Activated CD4-positive, alpha-beta T cell treated with anti-CD3 and anti-CD28 coated beads, Interleukin-2, amount 10 ng/mL, durations not matched to agents 24 days and 14 days (primary cell): ENCODE measurements around the gene LOXL1. TPM values are rescaled to one million over a fixed set of nuclear protein-coding genes. Genes with fewer than 3 reads are reported as not detected.

Experiments used
- DNase-seq: peaks from one replicate; pipeline ENCODE4 v3.0.0; 2022
- H3K27ac Mint-ChIP-seq: one replicate; pipeline ENCODE4 v1.8.0; 2022; ENCODE audit warnings: mild to moderate bottlenecking, mixed read lengths
- H3K27me3 Mint-ChIP-seq: one replicate; pipeline ENCODE4 v1.8.0; 2022; ENCODE audit warnings: mixed read lengths
- H3K36me3 Mint-ChIP-seq: one replicate; pipeline ENCODE4 v1.8.0; 2022; ENCODE audit warnings: low read depth, mild to moderate bottlenecking, mixed read lengths
- H3K4me1 Mint-ChIP-seq: one replicate; pipeline ENCODE4 v1.8.0; 2021; ENCODE audit warnings: mixed read lengths
- H3K4me3 Mint-ChIP-seq: one replicate; pipeline ENCODE4 v1.8.0; 2022; ENCODE audit warnings: mild to moderate bottlenecking, moderate library complexity, mixed read lengths
- H3K9me3 Mint-ChIP-seq: one replicate; pipeline ENCODE4 v1.8.0; 2021; ENCODE audit warnings: mixed read lengths
- intact Hi-C: fragments of 100-400 bp; cut with micrococcal nuclease; formaldehyde crosslinking; loops from one replicate; pipeline ENCODE4 v1.15.1; 2023
- total RNA-seq: library from RNA; stranded (reverse); gene quantifications from 2 replicates; pipeline ENCODE4 v1.2.3, GENCODE V29; 2022

Gene LOXL1
- total RNA-seq, 1 donor from 2014 or later: 0.49 TPM

- Mint-ChIP-seq H3K9me3 (no peaks in the 10 kb centered on the region), H3K4me3 (no peak overlapping the region), H3K4me1 (peaks cover 59% of the 10 kb centered on the region), H3K27ac (peak overlapping the region; percentile 82), H3K27me3 (no peaks in the 10 kb centered on the region), H3K36me3 (peaks cover 10% of the 10 kb centered on the region)
- no peak for DNase-seq
- intact Hi-C loops: no loop called here
Measured at GRCh38 chr15:73983773-73984172, 57.5 kb downstream of the LOXL1 start.

DNA sequence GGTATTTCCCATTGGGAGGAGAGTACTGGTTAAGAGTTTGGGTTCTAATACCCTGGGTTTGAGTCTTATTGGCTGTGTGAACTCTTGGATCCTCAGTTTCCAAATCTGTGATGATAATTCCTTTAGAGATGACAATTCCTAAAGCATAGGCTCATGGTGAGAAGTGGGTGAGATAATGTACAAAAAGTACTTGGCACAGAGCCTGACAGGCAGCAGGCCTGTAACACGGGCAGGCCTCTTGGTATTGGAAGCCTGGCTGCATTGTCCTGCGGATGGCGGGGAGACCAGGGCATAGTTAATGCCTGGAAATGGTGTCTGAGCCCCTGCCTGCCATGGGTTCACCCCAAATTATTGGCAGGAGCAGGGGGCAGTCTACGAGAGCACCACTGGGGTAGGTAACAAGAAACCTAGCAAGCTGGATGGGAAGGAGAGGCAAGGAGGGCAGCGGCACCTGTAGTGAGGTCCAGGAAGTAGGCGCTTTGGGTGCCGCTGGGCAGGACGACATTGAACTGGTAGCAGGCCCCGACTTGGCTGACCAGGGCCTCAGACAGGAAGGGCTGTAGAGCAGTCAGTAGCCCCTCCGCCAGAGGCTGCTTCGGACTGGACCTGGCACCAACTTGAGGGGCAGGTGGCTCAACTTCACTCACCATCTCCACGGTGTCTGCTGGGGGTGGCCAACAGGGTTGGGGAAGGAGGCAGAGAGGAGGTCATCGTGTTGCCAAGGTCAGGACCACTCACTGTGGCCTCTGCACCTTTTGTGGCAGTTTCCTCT is 58.1 kb downstream of the LOXL1 start:
- H3K27me3 Mint-ChIP-seq: no peaks in the 10 kb centered on the region
- DNase-seq: no peak
- H3K4me1 Mint-ChIP-seq: peaks cover 60% of the 10 kb centered on the region
- no peaks in the 10 kb centered on the region for H3K9me3 Mint-ChIP-seq
- intact Hi-C loops: no loop called here
- H3K36me3 Mint-ChIP-seq: peaks cover 10% of the 10 kb centered on the region
- H3K4me3 Mint-ChIP-seq: no peak overlapping the region
- peak overlapping the region; percentile 82 for H3K27ac Mint-ChIP-seq

- peaks cover 63% of the 10 kb centered on the region for H3K4me1 Mint-ChIP-seq
- DNase-seq: no peak
- H3K4me3 Mint-ChIP-seq: no peak overlapping the region
- no peaks in the 10 kb centered on the region for H3K27me3 Mint-ChIP-seq
- peaks cover 10% of the 10 kb centered on the region for H3K36me3 Mint-ChIP-seq
- H3K27ac Mint-ChIP-seq: peak overlapping the region; percentile 82
- no peaks in the 10 kb centered on the region for H3K9me3 Mint-ChIP-seq
- intact Hi-C loops: no loop called here
Measured at GRCh38 chr15:73985101-73985873, 59.0 kb downstream of the LOXL1 start.

GRCh38 chr15:73986055-73986775 is 60.0 kb downstream of the LOXL1 start:
- Mint-ChIP-seq H3K36me3 (peaks cover 12% of the 10 kb centered on the region), H3K4me1 (peaks cover 63% of the 10 kb centered on the region), H3K27ac (peak overlapping the region; percentile 18), H3K4me3 (no peak overlapping the region), H3K27me3 (no peaks in the 10 kb centered on the region), H3K9me3 (no peaks in the 10 kb centered on the region)
- intact Hi-C loops: no loop called here
- no peak for DNase-seq

GRCh38 chr15:73986776-73987056 is 60.5 kb downstream of the LOXL1 start:
- H3K4me3 Mint-ChIP-seq: no peak overlapping the region
- H3K4me1 Mint-ChIP-seq: peaks cover 61% of the 10 kb centered on the region
- H3K27ac Mint-ChIP-seq: peak overlapping the region; percentile 5
- intact Hi-C loops: no loop called here
- H3K9me3 Mint-ChIP-seq: no peaks in the 10 kb centered on the region
- H3K36me3 Mint-ChIP-seq: peaks cover 12% of the 10 kb centered on the region
- H3K27me3 Mint-ChIP-seq: no peaks in the 10 kb centered on the region
- DNase-seq: no peak

DNA sequence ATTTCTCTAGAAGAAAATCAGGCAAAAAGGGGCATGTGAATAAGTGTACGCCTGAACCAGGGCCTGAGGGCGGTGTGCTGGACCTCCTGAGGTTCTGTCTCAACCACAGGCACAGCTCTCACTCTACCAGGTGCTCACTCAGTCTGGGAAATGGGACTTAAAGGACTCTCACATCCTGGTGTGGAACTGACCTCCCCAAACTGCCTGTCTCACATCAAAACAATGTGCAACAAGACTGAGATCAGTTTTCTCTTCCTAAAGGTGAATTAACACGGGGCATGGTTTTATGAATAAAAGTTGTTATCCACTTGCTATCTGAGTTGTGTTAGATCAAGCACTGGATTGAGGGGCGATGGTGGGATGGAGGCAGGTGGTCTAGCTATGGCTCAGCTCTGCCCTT is 61.0 kb downstream of the LOXL1 start:
- intact Hi-C loops: no loop called here
- no peaks in the 10 kb centered on the region for H3K27me3 Mint-ChIP-seq
- peaks cover 56% of the 10 kb centered on the region for H3K4me1 Mint-ChIP-seq
- H3K9me3 Mint-ChIP-seq: no peaks in the 10 kb centered on the region
- H3K27ac Mint-ChIP-seq: no peak overlapping the region
- no peak overlapping the region for H3K4me3 Mint-ChIP-seq
- DNase-seq: no peak
- peaks cover 12% of the 10 kb centered on the region for H3K36me3 Mint-ChIP-seq

DNA sequence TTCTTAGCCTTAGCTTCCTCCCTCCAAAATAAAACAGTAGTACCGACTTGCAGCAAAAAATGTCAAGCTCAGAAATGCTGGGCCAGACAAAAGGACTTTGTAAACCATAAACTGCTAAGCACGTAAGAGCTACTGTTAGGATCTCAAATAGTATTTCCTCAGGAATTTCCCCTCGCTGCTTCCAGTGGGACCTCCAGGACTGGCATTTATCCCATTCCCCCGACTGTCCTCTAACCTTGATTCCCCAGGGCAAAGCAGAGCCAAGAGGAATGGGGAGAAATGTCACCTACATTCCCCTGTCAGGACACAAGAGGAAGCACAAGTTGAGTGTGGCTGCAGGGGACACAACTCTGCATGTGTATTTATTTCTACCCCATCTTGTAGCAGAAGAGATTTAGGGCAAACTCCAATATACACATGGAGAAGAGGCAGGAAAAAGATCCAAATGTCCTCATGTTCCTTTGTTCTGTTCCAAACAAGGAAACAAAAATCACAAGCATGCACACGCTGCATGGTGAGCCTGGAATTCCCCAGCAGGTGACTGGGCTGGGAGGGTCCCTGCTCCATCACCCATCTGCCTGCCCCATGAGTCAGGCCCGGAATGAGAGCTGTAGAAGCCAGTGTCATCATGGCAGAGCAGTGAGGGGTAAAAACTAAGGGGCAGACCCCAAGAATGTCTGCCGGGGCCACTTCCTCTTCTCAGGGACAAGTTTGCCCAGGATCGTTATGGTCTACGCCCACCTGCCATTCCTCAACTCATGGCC is 61.6 kb downstream of the LOXL1 start:
- H3K27me3 Mint-ChIP-seq: no peaks in the 10 kb centered on the region
- no peak overlapping the region for H3K4me3 Mint-ChIP-seq
- intact Hi-C loops: no loop called here
- peaks cover 57% of the 10 kb centered on the region for H3K4me1 Mint-ChIP-seq
- DNase-seq: no peak
- no peaks in the 10 kb centered on the region for H3K9me3 Mint-ChIP-seq
- no peak overlapping the region for H3K27ac Mint-ChIP-seq
- peaks cover 12% of the 10 kb centered on the region for H3K36me3 Mint-ChIP-seq

GRCh38 chr15:73988445-73988969 is 62.2 kb downstream of the LOXL1 start:
- peaks cover 58% of the 10 kb centered on the region for H3K4me1 Mint-ChIP-seq
- no peak overlapping the region for H3K4me3 Mint-ChIP-seq
- H3K9me3 Mint-ChIP-seq: no peaks in the 10 kb centered on the region
- DNase-seq: no peak
- no peaks in the 10 kb centered on the region for H3K27me3 Mint-ChIP-seq
- intact Hi-C loops: no loop called here
- no peak overlapping the region for H3K27ac Mint-ChIP-seq
- peaks cover 12% of the 10 kb centered on the region for H3K36me3 Mint-ChIP-seq

GRCh38 chr15:73989001-73989798 is 62.9 kb downstream of the LOXL1 start:
- no peaks in the 10 kb centered on the region for H3K9me3 Mint-ChIP-seq
- H3K36me3 Mint-ChIP-seq: peaks cover 9% of the 10 kb centered on the region
- peaks cover 60% of the 10 kb centered on the region for H3K4me1 Mint-ChIP-seq
- no peak overlapping the region for H3K4me3 Mint-ChIP-seq
- H3K27me3 Mint-ChIP-seq: no peaks in the 10 kb centered on the region
- intact Hi-C loops: no loop called here
- no peak for DNase-seq
- H3K27ac Mint-ChIP-seq: peak overlapping the region; percentile 45

DNA sequence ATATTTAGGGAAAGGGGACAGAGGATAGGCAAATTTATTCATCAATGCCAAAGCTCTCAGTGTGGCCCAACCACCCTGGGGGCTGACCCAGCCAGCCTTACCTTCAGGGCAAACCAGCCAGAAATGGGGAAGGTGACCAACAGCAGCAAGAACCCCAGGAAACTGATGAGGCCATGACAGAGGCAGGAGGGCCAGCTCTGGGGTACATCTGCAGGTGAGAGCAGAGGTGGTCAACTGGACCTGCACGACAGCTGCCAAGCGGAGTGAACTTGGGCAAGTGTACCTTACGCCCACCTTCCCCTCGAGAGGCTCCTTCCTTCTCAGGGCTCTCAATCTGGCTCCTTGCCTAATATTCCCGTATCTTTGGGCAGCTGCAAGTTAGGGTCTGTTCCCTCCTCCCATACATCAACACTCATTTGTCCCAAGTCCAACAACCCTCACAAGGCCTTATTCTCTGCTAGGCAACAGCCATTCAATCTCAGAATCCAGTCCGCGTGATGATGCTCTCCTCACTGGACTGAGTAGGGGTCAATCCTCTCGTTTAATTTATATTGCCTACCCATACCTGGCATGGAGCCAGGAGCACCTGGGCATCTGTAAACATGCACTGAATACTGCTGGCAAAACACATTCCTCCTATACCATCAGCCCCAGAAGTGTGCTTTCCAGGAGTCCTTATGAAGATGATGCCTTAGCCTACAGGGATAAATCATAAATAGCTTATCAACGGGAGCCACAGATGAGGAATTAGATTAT is 64.2 kb downstream of the LOXL1 start:
- Mint-ChIP-seq H3K4me3 (peak overlapping the region; percentile 85), H3K27me3 (no peaks in the 10 kb centered on the region), H3K36me3 (peaks cover 13% of the 10 kb centered on the region), H3K4me1 (peaks cover 52% of the 10 kb centered on the region), H3K27ac (peak overlapping the region; percentile 58), H3K9me3 (no peaks in the 10 kb centered on the region)
- intact Hi-C loops: loop anchor here (5.0 to 10.0 kb wide), 4 partner anchors 554 to 1876 kb away; partner anchors contain the start of genes ARID3B, ARIH1, MYO9A and SENP8
- DNase-seq: no peak

- H3K27ac Mint-ChIP-seq: peak overlapping the region; percentile 25
- peaks cover 12% of the 10 kb centered on the region for H3K36me3 Mint-ChIP-seq
- intact Hi-C loops: loop anchor here (5.0 to 10.0 kb wide), 4 partner anchors 554 to 1876 kb away; partner anchors contain the start of genes ARID3B, ARIH1, MYO9A and SENP8
Measured at GRCh38 chr15:73991260-73991659, 65.0 kb downstream of the LOXL1 start.

More at GRCh38 chr15:73991260-73991659, 65.0 kb downstream of the LOXL1 start:
- Mint-ChIP-seq H3K4me3 (peak overlapping the region; percentile 85), H3K9me3 (no peaks in the 10 kb centered on the region), H3K27me3 (no peaks in the 10 kb centered on the region), H3K4me1 (peaks cover 51% of the 10 kb centered on the region)
- no peak for DNase-seq
